IMR-90 (cell line): ENCODE measurements around the gene CHRNB1. TPM values are rescaled to one million over a fixed set of nuclear protein-coding genes. Genes with fewer than 3 reads are reported as not detected.
A peak's percentile ranks its signal among the peaks of the same experiment; 100 is the strongest.

Source experiments
- ATAC-seq: fragments of 200-7000 bp; cut with Tn5 transposase; 2 replicates; pipeline ENCODE4 v1.9.1; 2020; ENCODE audit warnings: low read depth, mild to moderate bottlenecking, moderate library complexity
- BruUV-seq: library from RNA; stranded (reverse); fragments of 400-500 nt; replicated peaks from 2 replicates; lab custom pipeline; 2021; lab: Mats Ljungman, UMichigan
- CTCF ChIA-PET: fragments of 300-600 bp; formaldehyde crosslinking; extraction: SDS; loops from one replicate; lab custom pipeline; 2021; ENCODE audit warnings: antibody characterized with exemption; lab: Yijun Ruan, JAX
- POLR2A ChIA-PET: fragments of 300-600 bp; sonication (Branson Sonifier 250); formaldehyde crosslinking; loops from one replicate; lab custom pipeline; 2022; ENCODE audit warnings: antibody characterized with exemption; ENCODE audit not compliant: unreplicated experiment; lab: Charles Lee
- DNase-seq: peaks from one replicate; pipeline ENCODE4 v3.0.0; 2013
- H2AFZ ChIP-seq: replicated peaks from 2 replicates; pipeline ENCODE3; 2013; ENCODE audit warnings: low read length, mild to moderate bottlenecking; ENCODE audit not compliant: poor library complexity
- H2AK5ac ChIP-seq: 2 replicates; pipeline ENCODE4 v1.6.1; 2013; ENCODE audit warnings: low read depth, low read length, inconsistent platforms
- H2AK9ac ChIP-seq: replicated peaks from 2 replicates; pipeline ENCODE3; 2013; ENCODE audit warnings: mild to moderate bottlenecking, low read depth, low read length, moderate library complexity; ENCODE audit not compliant: poor library complexity
- H2BK120ac ChIP-seq: 2 replicates; pipeline ENCODE4 v1.6.1; 2013; ENCODE audit warnings: low read depth, low read length, inconsistent platforms
- H2BK15ac ChIP-seq: 3 replicates; pipeline ENCODE4 v1.6.1; 2013; ENCODE audit warnings: low read depth, low read length, inconsistent platforms
- H2BK20ac ChIP-seq: 2 replicates; pipeline ENCODE4 v1.6.1; 2013; ENCODE audit warnings: low read depth, mild to moderate bottlenecking, inconsistent platforms, low read length, moderate library complexity
- H2BK5ac ChIP-seq: 2 replicates; pipeline ENCODE4 v1.6.1; 2013; ENCODE audit warnings: mild to moderate bottlenecking, low read depth, low read length, inconsistent platforms; ENCODE audit not compliant: poor library complexity, severe bottlenecking
- H3K14ac ChIP-seq: replicated peaks from 2 replicates; pipeline ENCODE4 v1.6.1; 2013; ENCODE audit warnings: low read depth, low read length, inconsistent platforms
- H3K18ac ChIP-seq: 2 replicates; pipeline ENCODE4 v1.6.1; 2013; ENCODE audit warnings: low read depth, low read length, control low read depth
- H3K23ac ChIP-seq: 2 replicates; pipeline ENCODE4 v1.6.1; 2013; ENCODE audit warnings: low read depth, low read length, inconsistent platforms
- H3K27ac ChIP-seq: 2 replicates; pipeline ENCODE4 v1.5.1; 2013; ENCODE audit warnings: mild to moderate bottlenecking, control low read depth, low read length; ENCODE audit not compliant: insufficient read depth
- H3K27me3 ChIP-seq: 2 replicates; pipeline ENCODE4 v1.6.1; 2013; ENCODE audit warnings: low read length; ENCODE audit not compliant: control insufficient read depth, insufficient read depth
- H3K36me3 ChIP-seq: 2 replicates; pipeline ENCODE4 v1.6.1; 2013; ENCODE audit warnings: low read length, mixed read lengths; ENCODE audit not compliant: control insufficient read depth, insufficient read depth
- H3K4ac ChIP-seq: 2 replicates; pipeline ENCODE4 v1.6.1; 2013; ENCODE audit warnings: low read depth, low read length, inconsistent platforms
- H3K4me1 ChIP-seq: 2 replicates; pipeline ENCODE4 v1.6.1; 2013; ENCODE audit warnings: low read length, mixed read lengths; ENCODE audit not compliant: control insufficient read depth, insufficient read depth
- H3K4me2 ChIP-seq: 2 replicates; pipeline ENCODE4 v1.6.1; 2013; ENCODE audit warnings: low read depth, mild to moderate bottlenecking, control low read depth, low read length, moderate library complexity
- H3K4me3 ChIP-seq: 2 replicates; pipeline ENCODE4 v1.5.1; 2013; ENCODE audit warnings: low read depth, mild to moderate bottlenecking, control low read depth, low read length, moderate library complexity; ENCODE audit not compliant: insufficient read depth
- H3K56ac ChIP-seq: 2 replicates; pipeline ENCODE4 v1.6.1; 2013; ENCODE audit warnings: low read length, inconsistent platforms; ENCODE audit not compliant: insufficient read depth; ENCODE audit errors: extremely low read depth
- H3K79me1 ChIP-seq, 2 experiments: 2 replicates each; pipeline ENCODE4 v1.6.1; 2013; ENCODE audit warnings: low read length in 2 of 2, inconsistent platforms in 1 of 2, low read depth in 1 of 2
- H3K9ac ChIP-seq: 2 replicates; pipeline ENCODE4 v1.6.1; 2013; ENCODE audit warnings: low read depth, low read length, control low read depth
- H3K9me1 ChIP-seq: 2 replicates; pipeline ENCODE4 v1.6.1; 2013; ENCODE audit warnings: low read length, inconsistent platforms; ENCODE audit not compliant: insufficient read depth
- H3K9me3 ChIP-seq: 2 replicates; pipeline ENCODE4 v1.6.1; 2013; ENCODE audit warnings: low read length; ENCODE audit not compliant: control insufficient read depth, insufficient read depth
- H4K20me1 ChIP-seq: 2 replicates; pipeline ENCODE4 v1.6.1; 2013; ENCODE audit warnings: low read length, inconsistent platforms; ENCODE audit not compliant: insufficient read depth
- H4K5ac ChIP-seq: 2 replicates; pipeline ENCODE4 v1.6.1; 2013; ENCODE audit warnings: mild to moderate bottlenecking, low read depth, low read length, control low read depth
- H4K8ac ChIP-seq, 2 experiments: 2 replicates each; pipeline ENCODE4 v1.6.1; 2013; ENCODE audit warnings: low read depth in 2 of 2, low read length in 2 of 2, control low read depth in 1 of 2, inconsistent platforms in 1 of 2
- H4K91ac ChIP-seq: 2 replicates; pipeline ENCODE4 v1.6.1; 2013; ENCODE audit warnings: low read depth, low read length, inconsistent platforms; ENCODE audit not compliant: insufficient read depth
- BHLHE40 ChIP-seq: fragments of 150-350 bp; IDR thresholded peaks from 2 replicates; pipeline ENCODE4 v1.6.1; 2016; ENCODE audit warnings: mild to moderate bottlenecking, low read depth, low read length
- CEBPB ChIP-seq: IDR thresholded peaks from 2 replicates; pipeline ENCODE4 v1.6.1; 2012; ENCODE audit warnings: low read depth, low read length, improper control_type of control experiment
- CHD1 ChIP-seq: IDR thresholded peaks from 2 replicates; pipeline ENCODE4 v1.6.1; 2012; ENCODE audit warnings: low read depth, low read length, improper control_type of control experiment
- CTCF ChIP-seq: conservative IDR thresholded peaks from 2 replicates; pipeline ENCODE4 v1.5.1; 2012; ENCODE audit warnings: mild to moderate bottlenecking, low read depth, low read length, improper control_type of control experiment
- FOS ChIP-seq: fragments of 150-350 bp; IDR thresholded peaks from 2 replicates; pipeline ENCODE4 v1.6.1; 2016; ENCODE audit warnings: low read depth, low read length
- MAFK ChIP-seq: IDR thresholded peaks from 2 replicates; pipeline ENCODE4 v1.6.1; 2012; ENCODE audit warnings: low read depth, low read length, improper control_type of control experiment
- MAZ ChIP-seq: IDR thresholded peaks from 2 replicates; pipeline ENCODE4 v1.6.1; 2012; ENCODE audit warnings: low read depth, mild to moderate bottlenecking, low read length, improper control_type of control experiment, moderate library complexity, borderline replicate concordance
- MXI1 ChIP-seq: IDR thresholded peaks from 2 replicates; pipeline ENCODE4 v1.6.1; 2012; ENCODE audit warnings: low read depth, mild to moderate bottlenecking, low read length, moderate library complexity, borderline replicate concordance
- NFE2L2 ChIP-seq: fragments of 150-350 bp; IDR thresholded peaks from 2 replicates; pipeline ENCODE4 v1.6.1; 2016; ENCODE audit warnings: low read depth, mild to moderate bottlenecking, low read length
- POLR2A ChIP-seq: IDR thresholded peaks from 2 replicates; pipeline ENCODE4 v1.6.1; 2012; ENCODE audit warnings: mild to moderate bottlenecking, low read depth, low read length
- RAD21 ChIP-seq: IDR thresholded peaks from 2 replicates; pipeline ENCODE4 v1.6.1; 2012; ENCODE audit warnings: low read length, improper control_type of control experiment
- RFX5 ChIP-seq: IDR thresholded peaks from 2 replicates; pipeline ENCODE4 v1.8.0; 2012; ENCODE audit warnings: low read depth, mild to moderate bottlenecking, low read length, moderate library complexity
- SMC3 ChIP-seq: fragments of 150-350 bp; IDR thresholded peaks from 2 replicates; pipeline ENCODE4 v1.6.1; 2016; ENCODE audit warnings: low read depth, mild to moderate bottlenecking, antibody characterized with exemption, low read length, moderate library complexity
- USF2 ChIP-seq: fragments of 150-350 bp; IDR thresholded peaks from 2 replicates; pipeline ENCODE4 v1.6.1; 2017; ENCODE audit warnings: mild to moderate bottlenecking, antibody characterized with exemption, low read length, low read depth
- WGBS, 2 experiments: methylation state at CpG; one replicate each; pipeline versions ENCODE4 v1.1.5 to v1.1.7; 2013; ENCODE audit warnings: missing lambda C conversion rate in 2 of 2; ENCODE audit not compliant: insufficient read length in 1 of 2; ENCODE audit errors: extremely low coverage in 2 of 2; 5-methylcytosine and 5-hydroxymethylcytosine counted together
- dilution Hi-C: fragments of 300-500 bp; cut with HindIII; formaldehyde crosslinking; loops from one replicate; pipeline ENCODE4 v1.14.3; 2018; ENCODE audit warnings: low sequenced_read_pairs; ENCODE audit not compliant: unreplicated experiment
- in situ Hi-C: fragments of 300-500 bp; cut with MboI; formaldehyde crosslinking; loops from 3 replicates; pipeline ENCODE4 v1.14.3; 2019; ENCODE audit warnings: low sequenced_read_pairs, inconsistent platforms, mixed read lengths
- intact Hi-C: fragments of 100-400 bp; cut with micrococcal nuclease; formaldehyde crosslinking; loops from 2 replicates; pipeline ENCODE4 v1.10.0; 2022
- polyA plus RNA-seq, 3 experiments: library from polyadenylated mRNA; depleted of rRNA; stranded (reverse); fragments of >200 nt; gene quantifications; 2 replicates each; pipeline ENCODE4 v1.2.3, GENCODE V29; 2012; ENCODE audit warnings: low replicate concordance in 1 of 3
- total RNA-seq: library from RNA; depleted of rRNA; stranded (reverse); fragments of >200 nt; gene quantifications from 2 replicates; pipeline ENCODE4 v1.2.3, GENCODE V29; 2012
- TF ChIP-seq, protein P1 (sequence below): fragments of 150-350 bp; IDR thresholded peaks from 2 replicates; pipeline ENCODE4 v1.6.1; 2016; ENCODE audit warnings: low read depth, mild to moderate bottlenecking, low read length, moderate library complexity, borderline replicate concordance

The CHRNB1 gene
- total and polyA plus RNA-seq, 2 of the 4 experiments (the other 2 are of a cell fraction) = 4.3 to 6.0 TPM

- POLR2A ChIA-PET = interaction anchor here (1.2 kb wide), 1 partner anchor 17 kb away, joined by 8 read pairs; no protein-coding TSS in a partner anchor
- Histone ChIP-seq H3K14ac (no peak overlapping the region), H3K4me1 (no peaks in the 10 kb centered on the region), H2BK15ac (no peak overlapping the region), H2AK9ac (no peak overlapping the region), H2BK120ac (no peak overlapping the region), H3K23ac (no peak overlapping the region), H3K9me1 (peaks cover 15% of the 10 kb centered on the region; the same call in 1 of the 2 replicates), H4K20me1 (peaks cover 21% of the 10 kb centered on the region), H3K56ac (no peak overlapping the region), H3K79me1 (peaks cover 11 to 50% of the 10 kb centered on the region in 2 experiments; a peak in 2 of 4 replicates), H3K18ac (no peak overlapping the region), H4K8ac (no peak overlapping the region), H3K27me3 (no peaks in the 10 kb centered on the region), H2BK5ac (no peak overlapping the region), H2BK20ac (no peak overlapping the region), H3K9me3 (no peaks in the 10 kb centered on the region), H3K4me3 (no peak overlapping the region), H3K4ac (no peak overlapping the region), H2AFZ (no peak overlapping the region), H4K5ac (no peak overlapping the region), H2AK5ac (no peak overlapping the region), H3K9ac (no peak overlapping the region), H3K27ac (no peak overlapping the region), H3K36me3 (peaks cover 35% of the 10 kb centered on the region), H4K91ac (no peak overlapping the region), H3K4me2 (no peak overlapping the region)
- CTCF ChIA-PET = no interaction called here
- 93% methylated on average over 3 of the region's 7 CpGs; no CpG with 5 or more reads in 1 of the 2 experiments for WGBS, 2 experiments
- no peak for ATAC-seq
- no peak for DNase-seq
- TSS peak; percentile 48 for BruUV-seq
- intact Hi-C loops = no loop called here
- dilution Hi-C loops = no loop called here
- in situ Hi-C loops = no loop called here
- TF ChIP-seq BHLHE40 = no peak
- no peak for TF ChIP-seq CHD1
- no peak for TF ChIP-seq RAD21
- no peak for TF ChIP-seq NFE2L2
- no peak for TF ChIP-seq MAFK
- no peak for TF ChIP-seq FOS
- TF ChIP-seq, protein P1, sequence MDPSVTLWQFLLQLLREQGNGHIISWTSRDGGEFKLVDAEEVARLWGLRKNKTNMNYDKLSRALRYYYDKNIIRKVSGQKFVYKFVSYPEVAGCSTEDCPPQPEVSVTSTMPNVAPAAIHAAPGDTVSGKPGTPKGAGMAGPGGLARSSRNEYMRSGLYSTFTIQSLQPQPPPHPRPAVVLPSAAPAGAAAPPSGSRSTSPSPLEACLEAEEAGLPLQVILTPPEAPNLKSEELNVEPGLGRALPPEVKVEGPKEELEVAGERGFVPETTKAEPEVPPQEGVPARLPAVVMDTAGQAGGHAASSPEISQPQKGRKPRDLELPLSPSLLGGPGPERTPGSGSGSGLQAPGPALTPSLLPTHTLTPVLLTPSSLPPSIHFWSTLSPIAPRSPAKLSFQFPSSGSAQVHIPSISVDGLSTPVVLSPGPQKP = no peak
- TF ChIP-seq SMC3 = no peak
- no peak for TF ChIP-seq CTCF
- TF ChIP-seq MAZ = no peak
- TF ChIP-seq MXI1 = no peak
- TF ChIP-seq USF2 = no peak
- no peak for TF ChIP-seq CEBPB
- TF ChIP-seq RFX5 = no peak
- TF ChIP-seq POLR2A = no peak
These were observed 16.2 kb downstream of the CHRNB1 start for GRCh38 chr17:7460850-7461660.
